Measurements from ENCODE around the gene MACROH2A1. TPM values are rescaled to one million over a fixed set of nuclear protein-coding genes. Genes with fewer than 3 reads are reported as not detected.

The MACROH2A1 gene
- total and polyA plus RNA-seq, 2 of the 4 experiments (the other 2 are of a cell fraction) = 122 to 126 TPM

- H3K36me3 ChIP-seq (ENCODE audit: control insufficient read depth, insufficient read depth, low read length) = no peaks in the 10 kb centered on the region
- H2BK5ac ChIP-seq (ENCODE audit: low read depth, low read length, poor library complexity, severe bottlenecking) = no peak overlapping the region
- H3K23ac ChIP-seq (ENCODE audit: low read depth, low read length) = peak overlapping the region; percentile 17; the same call in 1 of the 2 replicates
- H4K20me1 ChIP-seq (ENCODE audit: insufficient read depth, low read length) = peaks cover 78% of the 10 kb centered on the region
- H4K91ac ChIP-seq (ENCODE audit: insufficient read depth, low read depth, low read length) = no peak overlapping the region
- H2AFZ ChIP-seq (replicated peaks; ENCODE audit: low read length, poor library complexity) = no peak overlapping the region
- intact Hi-C loops (cut with micrococcal nuclease) (no loop called here), dilution Hi-C loops (cut with HindIII; ENCODE audit: low sequenced_read_pairs, unreplicated experiment) (no loop called here), in situ Hi-C loops (cut with MboI; ENCODE audit: low sequenced_read_pairs) (no loop called here)
- H3K4ac ChIP-seq (ENCODE audit: low read depth, low read length) = no peak overlapping the region
- H2BK20ac ChIP-seq (ENCODE audit: low read depth, low read length) = no peak overlapping the region
- no peak overlapping the region for H3K4me3 ChIP-seq (ENCODE audit: insufficient read depth, low read depth, low read length)
- H3K27ac ChIP-seq (ENCODE audit: insufficient read depth, low read length) = no peak overlapping the region
- H3K27me3 ChIP-seq (ENCODE audit: control insufficient read depth, insufficient read depth, low read length) = no peaks in the 10 kb centered on the region
- no peaks in the 10 kb centered on the region for H3K9me3 ChIP-seq (ENCODE audit: control insufficient read depth, insufficient read depth, low read length)
- H3K9ac ChIP-seq (ENCODE audit: low read depth, low read length) = no peak overlapping the region
- H4K5ac ChIP-seq (ENCODE audit: low read depth, low read length) = no peak overlapping the region
- H3K18ac ChIP-seq (ENCODE audit: low read depth, low read length) = no peak overlapping the region
- H2AK9ac ChIP-seq (replicated peaks; ENCODE audit: low read depth, low read length, poor library complexity) = no peak overlapping the region
- peaks cover 55% of the 10 kb centered on the region for H3K9me1 ChIP-seq (ENCODE audit: insufficient read depth, low read length)
- peaks cover 43% of the 10 kb centered on the region for H3K4me1 ChIP-seq (ENCODE audit: control insufficient read depth, insufficient read depth, low read length)
- ChIA-PET CTCF (interaction anchor here (0.7 kb wide), 1 partner anchor 8 kb away, joined by 3 read pairs; no protein-coding TSS in a partner anchor), POLR2A (ENCODE audit: unreplicated experiment) (no interaction called here)
- no peak overlapping the region for H2AK5ac ChIP-seq (ENCODE audit: low read depth, low read length)
- TF ChIP-seq POLR2A (IDR thresholded peaks at IDR 0.05; ENCODE audit: low read depth, low read length) = no peak
- no peak for TF ChIP-seq FOS (IDR thresholded peaks at IDR 0.05; ENCODE audit: low read depth, low read length)
- no peak for TF ChIP-seq RCOR1 (IDR thresholded peaks at IDR 0.05; ENCODE audit: insufficient replicate concordance, low read length)
- TF ChIP-seq MXI1 (IDR thresholded peaks at IDR 0.05; ENCODE audit: borderline replicate concordance, low read depth, low read length) = no peak
- no peak for TF ChIP-seq MAZ (IDR thresholded peaks at IDR 0.05; ENCODE audit: borderline replicate concordance, low read depth, low read length)
- no peak for TF ChIP-seq CTCF (conservative IDR thresholded peaks at IDR 0.05; ENCODE audit: low read depth, low read length)
- no peak for TF ChIP-seq USF2 (IDR thresholded peaks at IDR 0.05; ENCODE audit: low read depth, low read length)
- TF ChIP-seq CHD1 (IDR thresholded peaks at IDR 0.05; ENCODE audit: low read depth, low read length) = no peak
- TF ChIP-seq MAFK (IDR thresholded peaks at IDR 0.05; ENCODE audit: low read depth, low read length) = no peak
- no peak for TF ChIP-seq NFE2L2 (IDR thresholded peaks at IDR 0.05; ENCODE audit: low read depth, low read length)
- TF ChIP-seq ELK1 (IDR thresholded peaks at IDR 0.05; ENCODE audit: borderline replicate concordance, low read depth, low read length) = no peak
- no peak for TF ChIP-seq BHLHE40 (IDR thresholded peaks at IDR 0.05; ENCODE audit: low read depth, low read length)
- no peak for TF ChIP-seq RFX5 (IDR thresholded peaks at IDR 0.05; ENCODE audit: low read depth, low read length)
- TF ChIP-seq CEBPB (IDR thresholded peaks at IDR 0.05; ENCODE audit: low read depth, low read length) = no peak
- TF ChIP-seq SMC3 (IDR thresholded peaks at IDR 0.05; ENCODE audit: low read depth, low read length) = no peak
- no peak for TF ChIP-seq RAD21 (IDR thresholded peaks at IDR 0.05; ENCODE audit: low read length)
- no peak overlapping the region for H3K14ac ChIP-seq (replicated peaks; ENCODE audit: low read depth, low read length)
- H2BK120ac ChIP-seq (ENCODE audit: low read depth, low read length) = no peak overlapping the region
- ATAC-seq (ENCODE audit: low read depth) (no peak), DNase-seq (no peak)
- H3K4me2 ChIP-seq (ENCODE audit: low read depth, low read length) = no peak overlapping the region
- no TSS peak for BruUV-seq (replicated peaks)
- H2BK15ac ChIP-seq (ENCODE audit: low read depth, low read length) = no peak overlapping the region
- WGBS, 2 experiments (ENCODE audit: extremely low coverage in 2 of 2, insufficient read length in 1 of 2) = 86% methylated on average over 3 of the region's 5 CpGs; no CpG with 5 or more reads in 1 of the 2 experiments
- H3K79me1 ChIP-seq (ENCODE audit: low read depth in 1 of 2, low read length in 2 of 2) = peaks cover 28 to 85% of the 10 kb centered on the region in 2 experiments
- H4K8ac ChIP-seq (ENCODE audit: low read depth in 2 of 2, low read length in 2 of 2) = no peak overlapping the region
- no peak overlapping the region for H3K56ac ChIP-seq (ENCODE audit: extremely low read depth, insufficient read depth, low read length)
Observed at GRCh38 chr5:135395451-135395850, 3.6 kb downstream of the MACROH2A1 start.

Data from IMR-90 (cell line).